ENCODE measurements around the gene MAN1B1.

The MAN1B1 gene

DNA sequence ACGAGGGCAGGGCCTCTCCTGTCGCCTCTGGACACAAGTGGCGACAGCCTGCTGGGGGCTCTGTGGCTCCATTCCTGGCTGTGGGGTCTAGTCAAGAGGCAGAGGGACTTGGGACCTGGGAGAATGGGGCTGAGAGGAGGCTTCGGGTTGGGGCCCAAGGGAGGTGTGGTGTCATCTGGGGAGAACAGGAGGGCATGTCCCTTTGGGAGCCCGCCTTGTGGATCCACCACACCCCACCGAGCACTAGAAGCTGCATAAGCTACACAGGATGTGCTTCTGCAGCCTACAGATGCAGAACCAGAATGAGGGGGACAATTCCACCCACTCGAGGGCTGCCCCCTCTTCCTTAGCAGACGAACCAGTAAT lies 3.9 kb upstream of the MAN1B1 start:
- FAIRE-seq (no peak), DNase-seq (ENCODE audit: insufficient read length, low spot score) (no peak)

DNA sequence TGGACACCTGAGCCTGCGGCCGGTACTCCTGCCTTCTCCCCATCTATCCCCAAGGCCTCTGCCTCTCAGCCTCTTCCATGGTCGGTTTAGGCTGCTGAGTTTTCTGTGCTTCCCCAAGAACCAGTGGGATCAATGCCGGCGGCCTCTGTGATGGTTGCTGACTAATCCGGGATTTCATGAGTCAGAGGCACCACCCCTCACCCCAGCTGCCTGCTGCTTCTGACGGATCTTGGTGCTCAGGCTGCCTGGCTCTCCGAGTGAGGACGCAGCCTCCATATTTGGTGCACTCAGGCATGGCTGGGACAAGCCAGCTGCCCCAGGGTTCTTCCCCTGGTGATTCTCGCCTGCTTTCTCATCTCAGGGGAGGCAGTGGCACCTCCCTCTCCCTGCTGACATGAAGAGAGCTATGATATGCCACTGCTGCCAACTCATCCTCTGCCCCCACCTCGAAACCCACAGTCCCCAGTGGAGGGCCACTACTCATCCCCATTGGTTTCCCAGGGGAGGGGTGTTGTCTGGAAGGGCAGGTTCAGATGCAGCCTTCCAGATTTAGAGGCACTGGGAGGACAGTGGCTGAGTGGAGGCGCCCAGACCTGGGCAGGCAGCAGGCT lies 3.3 kb upstream of the MAN1B1 start:
- FAIRE-seq: no peak

DNA sequence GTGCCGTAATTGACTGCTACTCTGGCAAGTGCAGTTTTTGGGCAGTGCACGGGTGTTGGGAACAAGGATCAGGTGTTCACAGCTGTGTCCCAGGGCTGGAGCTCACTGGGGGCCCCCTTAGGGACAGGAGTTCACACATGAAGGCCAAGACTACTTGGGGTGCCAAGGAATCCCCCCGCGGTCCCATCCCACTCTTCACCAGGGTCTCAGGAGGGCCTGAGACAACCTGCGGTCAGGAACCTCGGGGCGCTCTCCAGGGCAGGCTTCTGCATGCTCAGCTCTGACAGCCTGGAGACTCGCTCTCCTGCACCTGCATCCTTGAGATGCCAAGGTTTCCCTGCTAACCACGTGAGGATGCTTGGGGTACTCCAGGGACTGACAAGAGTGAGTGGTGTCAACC lies 2.3 kb upstream of the MAN1B1 start:
- FAIRE-seq: no peak
- DNase-seq (ENCODE audit: insufficient read length, low spot score): no peak

More for the DNA sequence above, 3.3 kb upstream of the MAN1B1 start:
- peak; percentile 67 for DNase-seq (ENCODE audit: insufficient read length, low spot score)

DNA sequence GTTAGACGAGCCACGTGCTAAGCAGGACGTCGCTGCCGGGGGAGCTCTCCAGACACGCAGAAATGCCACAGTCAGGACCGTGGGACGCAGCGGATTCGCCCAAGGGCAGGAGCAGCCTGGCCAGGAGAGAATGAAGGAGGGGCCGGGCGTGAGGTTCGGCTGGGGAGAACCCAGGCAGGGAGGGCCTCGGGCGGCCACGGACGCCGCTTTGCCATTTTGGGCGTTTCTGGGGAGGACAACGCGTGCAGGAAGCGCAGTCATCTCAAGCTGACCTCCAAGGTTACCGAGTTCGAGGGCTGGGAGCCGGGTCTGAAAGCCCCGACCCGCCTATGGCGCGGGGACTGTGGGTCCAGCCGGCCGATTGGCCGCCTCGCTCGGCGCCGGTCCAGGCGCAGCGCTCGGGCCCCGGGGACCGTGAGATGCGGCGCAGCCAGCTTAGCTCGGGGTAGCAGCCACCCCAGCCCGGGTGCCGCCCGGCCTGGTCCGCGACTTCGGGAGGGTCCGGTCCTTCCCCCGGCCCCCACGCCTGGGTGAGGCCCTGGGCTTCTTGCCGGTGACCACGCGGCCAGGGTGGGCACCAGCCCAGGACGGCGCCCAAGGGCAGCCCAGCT lies 760 bp upstream of the MAN1B1 start:
- no peak for DNase-seq (ENCODE audit: insufficient read length, low spot score)
- FAIRE-seq: no peak

DNA sequence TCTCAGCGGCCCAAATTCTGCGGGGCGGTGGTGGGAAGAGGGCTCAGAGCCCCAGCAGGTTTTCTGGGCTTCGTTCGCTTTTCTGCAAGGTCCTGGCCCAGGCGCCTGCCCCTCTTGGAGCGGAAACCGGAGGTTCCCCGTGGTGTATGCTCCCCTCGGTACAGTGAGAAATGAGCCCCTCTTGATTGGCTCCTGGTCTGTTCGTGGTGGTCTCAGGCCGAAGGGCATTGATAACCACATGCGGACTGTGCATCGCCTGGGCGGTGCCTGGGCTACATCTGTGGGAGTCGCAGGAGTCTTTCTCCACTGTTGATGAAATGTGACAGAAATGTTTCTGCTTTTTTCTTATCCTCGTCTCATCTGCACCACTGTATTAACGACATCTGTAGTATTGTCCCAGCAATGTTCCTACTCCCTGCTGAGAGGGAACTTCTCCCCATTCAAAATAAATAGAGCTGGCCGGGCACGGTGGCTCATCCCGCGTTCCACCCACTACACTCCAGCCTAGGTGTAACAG lies 682 bp downstream of the MAN1B1 start:
- FAIRE-seq (no peak), DNase-seq (ENCODE audit: insufficient read length, low spot score) (no peak)

DNA sequence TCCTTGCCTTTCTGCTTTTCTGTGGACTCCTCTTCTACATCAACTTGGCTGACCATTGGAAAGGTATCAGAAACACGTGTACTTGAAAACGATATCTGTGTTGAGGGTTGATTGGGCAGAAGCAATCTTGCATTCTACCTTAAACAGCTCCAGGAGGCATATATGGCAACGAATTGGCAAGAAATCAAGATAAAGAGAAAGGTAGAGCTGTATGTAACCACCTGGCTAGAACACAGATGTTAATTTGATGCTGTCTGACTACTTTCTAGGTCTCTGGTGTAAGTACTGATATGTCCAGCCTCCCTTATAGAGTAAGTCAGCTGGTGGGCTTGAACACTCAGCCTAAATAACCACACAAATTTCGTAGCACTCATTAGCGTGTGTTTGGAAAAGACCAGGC lies 1.3 kb downstream of the MAN1B1 start:
- FAIRE-seq: no peak
- no peak for DNase-seq (ENCODE audit: insufficient read length, low spot score)

DNA sequence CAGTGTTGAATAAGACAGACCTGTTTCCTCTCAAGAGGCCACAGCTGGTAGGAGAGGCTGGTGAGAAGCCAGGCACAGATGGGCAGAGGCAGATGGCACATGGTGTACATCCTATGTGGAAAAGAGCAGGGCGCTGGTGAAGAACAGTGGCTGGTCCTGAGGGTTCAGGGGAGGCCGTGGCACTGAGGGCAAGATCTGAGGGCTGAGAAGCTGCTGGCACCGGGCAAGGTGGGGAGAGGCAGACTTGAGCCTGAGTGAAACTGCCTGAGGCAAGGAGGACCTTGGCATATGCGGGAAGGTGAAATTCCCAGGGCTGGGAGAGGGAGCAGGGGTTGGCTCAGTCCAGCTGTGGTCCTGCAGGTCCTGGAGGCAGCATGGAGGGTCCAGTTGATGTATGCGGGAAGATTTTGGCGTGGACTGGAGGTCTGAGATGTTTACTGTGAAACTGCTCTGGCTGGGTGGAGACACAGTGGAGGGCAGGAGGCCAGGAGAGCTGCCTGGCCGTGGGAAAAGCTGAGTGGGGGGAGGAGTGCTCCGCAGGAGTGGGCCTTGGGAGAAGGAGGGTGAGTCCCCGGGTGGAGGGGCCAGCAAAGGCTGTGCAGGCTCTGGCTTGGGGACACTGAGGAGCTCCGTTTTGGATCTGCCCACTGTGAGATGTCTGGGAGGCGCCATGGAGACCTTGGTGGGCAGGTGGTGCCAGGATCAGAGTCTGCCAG lies 2.6 kb downstream of the MAN1B1 start:
- FAIRE-seq (no peak), DNase-seq (ENCODE audit: insufficient read length, low spot score) (no peak)

DNA sequence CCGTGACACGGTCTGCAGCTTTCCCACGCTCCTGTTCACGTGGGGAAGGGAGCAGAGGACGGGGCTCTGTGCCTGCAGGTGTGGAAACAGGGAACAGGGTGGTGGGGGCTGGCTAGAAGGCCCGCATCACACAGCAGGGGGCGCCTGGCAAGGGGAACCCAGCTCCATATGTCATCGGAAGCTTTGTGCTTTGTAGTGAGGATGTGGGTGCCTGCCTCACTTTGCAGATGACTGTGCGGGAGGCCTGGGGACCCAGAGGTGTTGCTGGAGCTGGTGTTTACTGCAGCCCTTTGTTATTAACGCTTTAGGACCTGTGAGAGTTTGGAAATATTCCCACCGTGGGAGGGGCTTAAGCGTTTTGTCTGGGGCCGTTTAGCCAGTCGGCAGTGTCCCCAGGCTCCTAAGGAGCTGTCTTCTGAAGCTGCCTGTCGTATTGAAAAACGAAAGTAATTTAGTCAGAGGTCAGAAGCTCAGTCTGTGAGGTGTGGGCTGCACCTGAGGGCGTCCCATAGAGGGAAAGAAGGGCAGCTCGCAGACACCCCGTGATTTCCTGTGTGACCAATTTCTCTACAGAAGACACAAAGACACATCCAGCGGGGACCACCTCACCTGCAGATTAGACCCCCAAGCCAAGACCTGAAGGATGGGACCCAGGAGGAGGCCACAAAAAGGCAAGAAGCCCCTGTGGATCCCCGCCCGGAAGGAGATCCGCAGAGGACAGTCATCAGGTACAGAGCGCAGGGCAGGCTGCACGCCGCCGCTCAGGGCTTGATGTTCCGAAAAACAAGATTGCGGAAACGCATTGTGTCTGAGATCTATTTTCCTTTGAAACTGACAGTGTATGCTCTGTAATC lies 9.1 kb downstream of the MAN1B1 start:
- FAIRE-seq (no peak), DNase-seq (ENCODE audit: insufficient read length, low spot score) (no peak)

DNA sequence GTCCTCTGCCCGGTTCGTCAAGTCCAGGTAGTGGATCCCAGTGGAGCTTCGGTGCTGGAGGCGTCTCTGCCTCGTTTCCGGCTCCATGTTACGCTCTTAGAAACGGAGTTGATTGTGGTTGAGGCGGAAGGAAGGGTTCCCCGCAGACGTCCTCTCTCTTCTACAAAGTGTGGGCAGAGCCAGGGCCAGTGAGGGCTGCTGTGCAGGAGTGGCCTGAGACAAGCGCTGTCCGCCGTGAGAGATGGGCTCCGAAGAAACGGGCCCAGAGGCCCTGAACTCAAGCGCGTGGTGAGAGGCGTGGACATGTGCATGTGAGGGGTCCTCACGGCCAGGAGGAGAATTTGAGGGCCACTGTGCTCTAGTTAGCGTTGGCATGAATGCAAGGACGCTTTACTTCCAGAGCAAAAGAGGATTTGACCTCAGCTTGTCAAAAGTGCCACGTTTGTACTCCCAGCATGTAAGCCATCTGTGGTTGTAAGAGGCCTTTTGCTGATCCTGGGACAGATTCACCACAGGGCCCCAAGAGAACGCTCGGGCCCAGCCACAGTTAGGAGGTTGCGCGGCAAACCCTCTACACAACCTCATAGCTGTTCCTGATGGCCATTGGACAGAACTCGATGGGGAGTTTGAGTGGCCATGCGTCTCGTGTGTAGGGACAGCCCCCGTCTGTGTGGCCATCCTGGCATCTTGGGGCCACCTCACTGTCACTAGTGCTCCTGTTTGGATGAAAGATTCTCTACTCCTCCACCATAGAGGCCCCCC lies 10.2 kb downstream of the MAN1B1 start:
- FAIRE-seq: no peak
- DNase-seq (ENCODE audit: insufficient read length, low spot score): no peak

DNA sequence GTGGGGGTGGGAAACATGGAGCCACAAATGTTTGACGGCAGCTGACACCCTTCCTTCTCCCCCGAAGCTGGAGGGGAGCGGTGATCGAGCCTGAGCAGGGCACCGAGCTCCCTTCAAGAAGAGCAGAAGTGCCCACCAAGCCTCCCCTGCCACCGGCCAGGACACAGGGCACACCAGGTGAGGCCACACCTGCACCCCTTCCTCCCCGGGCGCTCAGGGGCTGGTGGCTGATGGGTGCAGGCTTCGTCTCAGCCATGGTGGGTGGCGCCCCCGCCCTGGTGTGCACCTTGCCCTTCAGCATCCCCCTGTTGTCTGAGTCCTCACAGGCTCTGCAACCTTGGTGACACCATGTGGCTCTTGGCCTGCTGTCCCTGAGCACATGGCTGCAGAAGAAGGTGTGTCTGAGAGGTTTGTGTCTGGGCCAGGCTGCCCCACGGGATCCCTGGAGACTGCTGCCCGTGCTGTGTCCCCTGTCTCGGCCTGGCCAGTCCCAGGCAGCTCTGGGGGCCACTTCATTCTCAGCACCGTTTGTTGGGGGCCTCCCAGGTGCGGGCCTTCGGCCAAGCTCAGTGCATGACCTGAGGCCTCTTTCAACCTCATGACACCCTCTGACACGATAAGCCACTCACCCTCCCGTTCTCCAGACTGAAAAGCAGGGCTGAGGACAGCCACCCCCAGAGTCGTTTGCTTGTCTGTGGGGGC lies 11.1 kb downstream of the MAN1B1 start:
- FAIRE-seq: no peak
- DNase-seq (ENCODE audit: insufficient read length, low spot score): no peak

DNA sequence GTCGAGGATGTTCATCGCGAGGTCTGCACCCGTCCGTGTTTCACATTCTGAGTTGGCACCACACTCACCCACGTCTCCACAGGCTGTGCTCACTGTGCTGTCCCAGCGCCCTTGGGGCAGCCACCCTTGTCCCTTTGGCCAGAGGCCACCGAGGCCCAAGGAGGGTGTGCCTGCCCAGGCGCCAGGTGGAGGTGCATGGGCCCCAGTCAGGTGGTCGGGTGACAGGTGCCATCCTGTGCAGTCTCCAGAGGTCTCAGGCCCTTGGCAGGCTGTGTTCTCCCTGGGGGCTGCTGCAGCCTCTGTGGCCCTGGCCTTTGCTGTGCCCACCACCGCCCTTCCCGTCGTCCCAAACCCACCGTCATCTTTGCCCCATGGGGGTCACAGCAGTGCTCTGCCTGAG lies 12.4 kb downstream of the MAN1B1 start:
- DNase-seq (ENCODE audit: insufficient read length, low spot score) (no peak), FAIRE-seq (no peak)

DNA sequence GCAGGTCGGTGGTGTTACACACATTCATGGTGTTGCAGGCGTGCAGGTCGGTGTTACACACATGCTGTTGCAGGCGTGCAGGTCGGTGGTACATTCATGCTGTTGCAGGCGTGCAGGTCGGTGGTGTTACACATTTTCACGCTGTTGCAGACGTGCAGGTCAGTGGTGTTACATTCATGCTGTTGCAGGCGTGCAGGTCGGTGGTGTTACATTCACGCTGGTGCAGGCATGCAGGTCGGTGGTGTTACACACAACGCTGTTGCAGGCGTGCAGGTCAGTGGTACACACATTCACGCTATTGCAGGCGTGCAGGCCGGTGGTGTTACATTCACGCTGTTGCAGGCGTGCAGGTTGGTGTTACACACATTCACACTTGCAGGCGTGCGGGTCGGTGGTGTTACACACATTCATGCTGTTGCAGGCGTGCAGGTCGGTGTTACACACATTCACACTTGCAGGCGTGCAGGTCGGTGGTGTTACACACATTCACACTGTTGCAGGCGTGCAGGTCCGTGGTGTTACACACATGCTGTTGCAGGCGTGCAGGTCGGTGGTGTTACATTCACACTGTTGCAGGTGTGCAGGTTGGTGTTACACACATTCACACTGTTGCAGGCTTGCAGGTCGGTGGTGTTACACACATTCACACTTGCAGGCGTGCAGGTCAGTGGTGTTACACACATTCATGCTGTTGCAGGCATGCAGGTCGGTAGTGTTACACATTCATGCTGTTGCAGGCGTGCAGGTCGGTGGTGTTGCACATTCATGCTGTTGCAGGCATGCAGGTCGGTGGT lies 16.6 kb downstream of the MAN1B1 start:
- no peak for DNase-seq (ENCODE audit: insufficient read length, low spot score)
- no peak for FAIRE-seq

DNA sequence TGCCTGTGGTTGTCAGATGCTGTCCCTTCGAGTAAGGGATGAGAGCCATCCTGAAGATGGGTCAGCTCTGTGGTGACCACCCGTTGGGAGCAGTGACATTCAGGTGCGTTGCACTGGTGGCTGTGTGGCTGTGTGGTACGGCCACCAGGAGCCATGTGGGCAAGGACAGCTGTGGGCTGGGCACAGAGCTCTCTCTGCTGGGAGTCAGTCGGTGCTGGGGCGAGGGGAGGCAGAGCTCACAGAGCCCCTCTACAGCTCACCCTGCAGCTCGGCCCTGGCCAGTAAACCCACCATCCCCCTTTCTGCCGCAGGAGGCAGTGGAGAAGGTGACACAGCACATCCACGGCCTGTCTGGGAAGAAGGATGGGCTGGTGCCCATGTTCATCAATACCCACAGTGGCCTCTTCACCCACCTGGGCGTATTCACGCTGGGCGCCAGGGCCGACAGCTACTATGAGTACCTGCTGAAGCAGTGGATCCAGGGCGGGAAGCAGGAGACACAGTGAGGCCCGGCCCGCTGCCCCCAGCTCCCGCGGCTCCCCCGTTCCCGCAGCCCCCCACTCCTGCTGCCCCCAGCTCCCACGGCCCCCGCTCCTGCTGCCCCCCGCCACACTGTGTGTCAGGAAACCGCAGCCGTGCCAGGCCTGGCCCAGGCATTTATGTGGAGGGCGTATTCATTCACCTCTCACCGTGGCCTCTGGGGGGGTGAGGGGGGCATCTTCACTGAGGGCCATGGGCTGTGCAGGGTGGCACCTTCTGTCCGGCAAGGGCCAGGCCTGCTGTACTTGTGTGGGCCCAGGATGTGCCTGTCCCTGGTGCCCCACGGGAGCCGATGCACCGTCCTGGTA lies 19.3 kb downstream of the MAN1B1 start:
- DNase-seq (ENCODE audit: insufficient read length, low spot score): no peak
- no peak for FAIRE-seq

DNA sequence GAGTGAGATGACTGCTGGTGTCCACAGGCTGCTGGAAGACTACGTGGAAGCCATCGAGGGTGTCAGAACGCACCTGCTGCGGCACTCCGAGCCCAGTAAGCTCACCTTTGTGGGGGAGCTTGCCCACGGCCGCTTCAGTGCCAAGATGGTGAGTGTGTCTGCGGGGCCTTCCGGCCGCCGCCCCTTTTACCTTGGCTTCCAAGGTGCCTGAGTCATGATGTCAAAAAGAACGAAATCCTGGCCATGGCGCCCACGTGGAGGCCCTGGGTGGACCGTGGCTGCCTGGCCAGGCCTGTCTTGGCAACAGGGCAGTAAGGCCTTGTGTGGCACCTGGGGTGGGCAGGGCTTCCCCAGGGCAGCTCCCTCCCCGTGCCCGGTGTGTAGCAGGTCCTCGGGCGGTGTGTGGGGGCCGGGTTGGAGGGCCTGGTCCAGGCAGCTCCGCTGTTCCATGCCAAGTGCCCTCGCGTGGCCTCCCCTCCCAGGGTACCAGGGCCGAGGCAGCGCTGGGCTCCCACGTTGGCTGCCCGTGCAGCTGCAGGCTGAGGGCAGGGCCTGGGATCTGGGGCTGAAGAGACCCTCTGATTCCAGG lies 20.0 kb downstream of the MAN1B1 start:
- FAIRE-seq: no peak
- no peak for DNase-seq (ENCODE audit: insufficient read length, low spot score)

DNA sequence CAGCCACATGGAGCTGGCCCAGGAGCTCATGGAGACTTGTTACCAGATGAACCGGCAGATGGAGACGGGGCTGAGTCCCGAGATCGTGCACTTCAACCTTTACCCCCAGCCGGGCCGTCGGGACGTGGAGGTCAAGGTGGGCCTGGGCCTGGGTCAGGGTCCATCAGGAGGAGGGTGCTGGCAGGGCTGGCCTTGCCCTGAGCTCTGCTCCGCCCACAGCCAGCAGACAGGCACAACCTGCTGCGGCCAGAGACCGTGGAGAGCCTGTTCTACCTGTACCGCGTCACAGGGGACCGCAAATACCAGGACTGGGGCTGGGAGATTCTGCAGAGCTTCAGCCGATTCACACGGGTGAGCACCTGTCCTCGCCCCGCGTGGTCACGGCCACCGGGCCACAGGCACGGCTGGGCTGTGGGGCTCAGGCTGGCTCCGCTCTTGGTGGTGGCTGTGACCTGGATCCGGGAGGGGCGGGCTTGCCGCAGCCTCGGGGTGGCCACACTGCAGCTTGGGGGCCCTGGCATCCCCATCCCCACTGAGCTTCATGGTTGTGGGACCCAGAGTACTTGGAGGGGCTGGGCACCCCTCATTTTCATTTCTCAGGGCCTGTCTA lies 20.6 kb downstream of the MAN1B1 start:
- DNase-seq (ENCODE audit: insufficient read length, low spot score) (no peak), FAIRE-seq (no peak)

DNA sequence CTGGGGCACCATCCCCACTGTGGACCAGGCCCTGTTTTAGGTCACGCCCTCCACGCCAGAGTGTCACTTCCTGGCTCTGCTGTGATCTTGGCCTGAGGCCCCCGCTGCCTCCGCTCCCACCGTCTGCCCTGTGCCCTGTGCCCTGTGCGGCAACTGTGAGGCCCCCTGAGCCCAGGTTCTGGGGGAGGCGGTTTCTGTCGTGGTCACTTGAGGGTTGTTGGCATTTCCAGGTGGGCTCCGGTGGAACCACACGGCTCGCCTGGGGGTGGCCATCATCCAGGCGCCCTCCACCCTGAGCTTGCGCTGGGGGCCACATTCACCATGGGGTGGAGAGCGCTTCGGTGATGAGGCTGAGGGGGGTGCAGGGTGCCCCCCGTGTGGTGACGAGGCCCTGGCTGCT lies 21.2 kb downstream of the MAN1B1 start:
- FAIRE-seq: no peak

DNA sequence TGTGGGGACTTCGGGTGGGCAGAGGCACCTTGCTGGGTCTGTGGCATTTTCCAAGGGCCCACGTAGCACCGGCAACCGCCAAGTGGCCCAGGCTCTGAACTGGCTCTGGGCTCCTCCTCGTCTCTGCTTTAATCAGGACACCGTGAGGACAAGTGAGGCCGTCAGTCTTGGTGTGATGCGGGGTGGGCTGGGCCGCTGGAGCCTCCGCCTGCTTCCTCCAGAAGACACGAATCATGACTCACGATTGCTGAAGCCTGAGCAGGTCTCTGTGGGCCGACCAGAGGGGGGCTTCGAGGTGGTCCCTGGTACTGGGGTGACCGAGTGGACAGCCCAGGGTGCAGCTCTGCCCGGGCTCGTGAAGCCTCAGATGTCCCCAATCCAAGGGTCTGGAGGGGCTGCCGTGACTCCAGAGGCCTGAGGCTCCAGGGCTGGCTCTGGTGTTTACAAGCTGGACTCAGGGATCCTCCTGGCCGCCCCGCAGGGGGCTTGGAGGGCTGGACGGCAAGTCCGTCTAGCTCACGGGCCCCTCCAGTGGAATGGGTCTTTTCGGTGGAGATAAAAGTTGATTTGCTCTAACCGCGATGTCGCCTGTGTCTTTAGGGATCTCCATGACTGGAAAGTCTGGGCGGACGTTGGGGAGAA lies 21.9 kb downstream of the MAN1B1 start:
- no peak for FAIRE-seq
- no peak for DNase-seq (ENCODE audit: insufficient read length, low spot score)

More for the DNA sequence above, 21.2 kb downstream of the MAN1B1 start:
- DNase-seq (ENCODE audit: insufficient read length, low spot score): no peak
